Heart left ventricle (tissue), 13 donors: Measurements from ENCODE around the gene UBTD1.

Experiments
- POLR2A ChIP-seq, 2 donors: fragments of 450-650 bp; IDR thresholded peaks; one replicate each; pipeline ENCODE4 v1.6.1; 2017; ENCODE audit warnings: antibody characterized with exemption in 2 of 2, mild to moderate bottlenecking in 2 of 2, moderate library complexity in 2 of 2
- TF ChIP-seq, protein P1 (sequence below), 12 donors: fragments of 200-600 bp; sonication (generic) in 4 of 12; IDR thresholded peaks; one replicate each; pipeline versions ENCODE4 v1.5.0 to v1.8.0; 2018 to 2022; ENCODE audit warnings: antibody characterized with exemption in 12 of 12, mild to moderate bottlenecking in 5 of 12
- donor health status: ischemic (EF 13 %, LVEDD 7.1; RV severe dilation, severe dysfunction).
- donor health status: DM: no; HTN: yes; CAD: no.
- donor health status: DM: no; HTN: no; CAD: no.
- donor health status: ischemic (EF 25% LVEDD 6.9; RV normal size, moderate dysfunction).
- donor health status: ischemic (EF 25% LVEDD 5.7; RV mildly dilated, moderate dysfunction).
- donor health status: ischemic (EF 35%, LVEDD 5.7; RV mildly dilated, moderate dysfunction).
- donor health status: nonischemic (EF 11% LVEDD 7.7; RV severe dilation, severe dysfunction).
- donor health status: DM: yes; HTN: yes; CAD: no.
- donor health status: PGD.
- donor health status: ischemic (EF 29% LVEDD 5.4; RV normal size, mild dysfunction).
- donor health status: nonischemic (EF 23%, LVEDD 6.1; RV moderate dilation, normal function).

GRCh38 chr10:97451605-97452004, 47.1 kb upstream of the UBTD1 start:
- TF ChIP-seq, protein P1, sequence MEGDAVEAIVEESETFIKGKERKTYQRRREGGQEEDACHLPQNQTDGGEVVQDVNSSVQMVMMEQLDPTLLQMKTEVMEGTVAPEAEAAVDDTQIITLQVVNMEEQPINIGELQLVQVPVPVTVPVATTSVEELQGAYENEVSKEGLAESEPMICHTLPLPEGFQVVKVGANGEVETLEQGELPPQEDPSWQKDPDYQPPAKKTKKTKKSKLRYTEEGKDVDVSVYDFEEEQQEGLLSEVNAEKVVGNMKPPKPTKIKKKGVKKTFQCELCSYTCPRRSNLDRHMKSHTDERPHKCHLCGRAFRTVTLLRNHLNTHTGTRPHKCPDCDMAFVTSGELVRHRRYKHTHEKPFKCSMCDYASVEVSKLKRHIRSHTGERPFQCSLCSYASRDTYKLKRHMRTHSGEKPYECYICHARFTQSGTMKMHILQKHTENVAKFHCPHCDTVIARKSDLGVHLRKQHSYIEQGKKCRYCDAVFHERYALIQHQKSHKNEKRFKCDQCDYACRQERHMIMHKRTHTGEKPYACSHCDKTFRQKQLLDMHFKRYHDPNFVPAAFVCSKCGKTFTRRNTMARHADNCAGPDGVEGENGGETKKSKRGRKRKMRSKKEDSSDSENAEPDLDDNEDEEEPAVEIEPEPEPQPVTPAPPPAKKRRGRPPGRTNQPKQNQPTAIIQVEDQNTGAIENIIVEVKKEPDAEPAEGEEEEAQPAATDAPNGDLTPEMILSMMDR (IDR thresholded peaks at IDR 0.05) = no peak
- TF ChIP-seq POLR2A (IDR thresholded peaks at IDR 0.05) = no peak
